MM.1S (cell line): ENCODE results near the gene ALKBH3.

ENCODE experiments used
- EZH2 ChIP-seq: fragments of 300-600 bp; sonication (generic); optimal IDR thresholded peaks from 2 replicates; pipeline ENCODE3; 2017; ENCODE audit warnings: low read depth, mild to moderate bottlenecking, antibody characterized with exemption, low read length, mixed read lengths
- TF ChIP-seq, protein P1 (sequence below): fragments of 300-600 bp; sonication (generic); IDR thresholded peaks from 2 replicates; pipeline ENCODE4 v1.5.1; 2016; ENCODE audit warnings: antibody characterized with exemption, low read length, mixed read lengths

DNA sequence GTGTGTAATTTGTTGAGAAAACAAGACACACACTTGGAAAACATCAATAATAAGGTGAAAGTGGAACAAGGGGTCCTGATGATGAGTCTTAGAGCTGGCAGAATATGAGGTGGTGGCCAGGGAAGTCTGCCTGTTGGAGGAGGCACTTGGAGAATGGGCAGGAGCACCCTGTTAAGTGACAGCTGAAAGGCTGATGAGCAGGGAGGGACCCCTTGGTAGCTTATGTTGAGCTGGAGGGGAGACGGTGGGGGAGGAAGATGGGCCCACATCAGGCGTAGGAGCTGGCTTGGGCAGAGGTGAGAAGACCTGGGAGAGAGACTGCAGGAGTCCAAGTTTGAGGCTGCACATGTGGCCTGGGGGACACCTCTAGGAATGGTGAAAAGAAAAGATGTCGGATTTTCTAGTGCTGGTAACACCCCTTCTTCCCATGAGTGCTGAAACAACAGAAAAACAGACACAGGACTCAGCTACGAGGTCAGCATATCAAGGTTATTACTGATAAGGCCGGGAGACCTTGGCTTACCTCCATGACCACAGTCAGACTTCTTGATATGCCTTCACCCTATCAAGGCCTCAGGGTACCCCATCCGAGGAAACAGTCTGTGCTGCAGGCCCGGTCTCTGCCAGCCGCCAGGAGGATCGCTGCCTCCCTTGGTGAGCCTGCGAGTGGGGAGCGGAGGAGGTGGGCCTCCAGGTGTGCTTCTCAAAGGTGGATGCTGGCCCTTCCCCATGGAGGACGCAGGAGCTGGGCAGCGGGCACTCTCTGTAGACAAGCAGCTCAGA is 47.5 kb downstream of the ALKBH3 start:
- TF ChIP-seq EZH2: no peak
- TF ChIP-seq, protein P1, sequence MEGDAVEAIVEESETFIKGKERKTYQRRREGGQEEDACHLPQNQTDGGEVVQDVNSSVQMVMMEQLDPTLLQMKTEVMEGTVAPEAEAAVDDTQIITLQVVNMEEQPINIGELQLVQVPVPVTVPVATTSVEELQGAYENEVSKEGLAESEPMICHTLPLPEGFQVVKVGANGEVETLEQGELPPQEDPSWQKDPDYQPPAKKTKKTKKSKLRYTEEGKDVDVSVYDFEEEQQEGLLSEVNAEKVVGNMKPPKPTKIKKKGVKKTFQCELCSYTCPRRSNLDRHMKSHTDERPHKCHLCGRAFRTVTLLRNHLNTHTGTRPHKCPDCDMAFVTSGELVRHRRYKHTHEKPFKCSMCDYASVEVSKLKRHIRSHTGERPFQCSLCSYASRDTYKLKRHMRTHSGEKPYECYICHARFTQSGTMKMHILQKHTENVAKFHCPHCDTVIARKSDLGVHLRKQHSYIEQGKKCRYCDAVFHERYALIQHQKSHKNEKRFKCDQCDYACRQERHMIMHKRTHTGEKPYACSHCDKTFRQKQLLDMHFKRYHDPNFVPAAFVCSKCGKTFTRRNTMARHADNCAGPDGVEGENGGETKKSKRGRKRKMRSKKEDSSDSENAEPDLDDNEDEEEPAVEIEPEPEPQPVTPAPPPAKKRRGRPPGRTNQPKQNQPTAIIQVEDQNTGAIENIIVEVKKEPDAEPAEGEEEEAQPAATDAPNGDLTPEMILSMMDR: no peak
